ENCODE results near the gene DSCAML1. TPM values are rescaled to one million over a fixed set of nuclear protein-coding genes. Genes with fewer than 3 reads are reported as not detected.

Gene DSCAML1
- total RNA-seq, 1 experiment from 2014 or later: 0.90 TPM

DNA sequence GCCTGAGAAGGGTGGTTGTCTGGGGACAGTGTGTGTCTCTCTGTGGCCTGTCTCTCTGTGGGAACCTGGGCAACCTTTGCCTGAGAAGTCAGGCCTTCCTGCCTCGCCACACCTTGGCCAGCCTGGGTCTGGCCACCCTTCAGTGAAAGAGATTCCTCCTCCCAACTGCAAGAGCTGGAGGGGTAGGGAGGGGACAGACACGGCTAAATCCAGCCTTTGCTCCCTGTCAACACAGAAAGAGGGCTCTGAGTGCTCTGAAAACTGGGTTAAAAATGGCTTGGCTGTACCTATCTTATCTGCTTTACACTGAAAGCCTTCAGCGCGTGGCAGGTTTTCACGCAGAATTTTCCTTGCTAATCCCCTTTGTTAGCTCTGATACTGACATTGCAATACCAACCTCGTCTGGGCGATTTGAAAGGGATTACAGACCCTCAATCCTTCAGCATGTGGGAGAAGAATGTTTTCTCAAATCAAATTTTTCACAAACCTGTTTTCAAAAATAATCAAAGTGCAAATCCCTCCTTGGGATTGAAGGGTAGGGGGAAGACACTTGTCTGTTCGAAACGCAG lies 163.7 kb downstream of the DSCAML1 start:
- Mint-ChIP-seq H3K27ac (no peak overlapping the region), H3K9me3 (peaks cover under 1% of the 10 kb centered on the region; the same call in 1 of the 2 replicates), H3K4me3 (no peak overlapping the region), H3K27me3 (ENCODE audit: low read depth) (no peaks in the 10 kb centered on the region; the same call in none of the 2 replicates), H3K36me3 (no peaks in the 10 kb centered on the region), H3K4me1 (peaks cover 22% of the 10 kb centered on the region)
- ATAC-seq (no peak), DNase-seq (ENCODE audit: low spot score) (no peak)
- ChIA-PET POLR2A (no interaction called here), CTCF (interaction anchor here (1.1 to 2.4 kb wide), 3 partner anchors 12 to 207 kb away, joined by 3 to 7 read pairs (median 4); no protein-coding TSS in a partner anchor)
- TF ChIP-seq CREM (CRISPR knock-in tag; IDR thresholded peaks at IDR 0.05) (no peak), FOXP1 (CRISPR knock-in tag; IDR thresholded peaks at IDR 0.05; ENCODE audit: borderline replicate concordance) (no peak), KAT7 (CRISPR knock-in tag; IDR thresholded peaks at IDR 0.05; ENCODE audit: borderline replicate concordance) (no peak), HMGA2 (CRISPR knock-in tag; IDR thresholded peaks at IDR 0.05) (no peak), RELA (CRISPR knock-in tag; IDR thresholded peaks at IDR 0.05; ENCODE audit: borderline replicate concordance) (no peak), ZNF121 (CRISPR knock-in tag; IDR thresholded peaks at IDR 0.05) (no peak), NFYB (CRISPR knock-in tag; conservative IDR thresholded peaks at IDR 0.05; ENCODE audit: low read depth) (no peak), JAZF1 (CRISPR knock-in tag; IDR thresholded peaks at IDR 0.05) (no peak), ELF4 (CRISPR knock-in tag; IDR thresholded peaks at IDR 0.05; ENCODE audit: low read depth) (no peak)
- TF ChIP-seq, protein P1, sequence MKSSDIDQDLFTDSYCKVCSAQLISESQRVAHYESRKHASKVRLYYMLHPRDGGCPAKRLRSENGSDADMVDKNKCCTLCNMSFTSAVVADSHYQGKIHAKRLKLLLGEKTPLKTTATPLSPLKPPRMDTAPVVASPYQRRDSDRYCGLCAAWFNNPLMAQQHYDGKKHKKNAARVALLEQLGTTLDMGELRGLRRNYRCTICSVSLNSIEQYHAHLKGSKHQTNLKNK (CRISPR knock-in tag; IDR thresholded peaks at IDR 0.05): no peak
- TF ChIP-seq, protein P2, sequence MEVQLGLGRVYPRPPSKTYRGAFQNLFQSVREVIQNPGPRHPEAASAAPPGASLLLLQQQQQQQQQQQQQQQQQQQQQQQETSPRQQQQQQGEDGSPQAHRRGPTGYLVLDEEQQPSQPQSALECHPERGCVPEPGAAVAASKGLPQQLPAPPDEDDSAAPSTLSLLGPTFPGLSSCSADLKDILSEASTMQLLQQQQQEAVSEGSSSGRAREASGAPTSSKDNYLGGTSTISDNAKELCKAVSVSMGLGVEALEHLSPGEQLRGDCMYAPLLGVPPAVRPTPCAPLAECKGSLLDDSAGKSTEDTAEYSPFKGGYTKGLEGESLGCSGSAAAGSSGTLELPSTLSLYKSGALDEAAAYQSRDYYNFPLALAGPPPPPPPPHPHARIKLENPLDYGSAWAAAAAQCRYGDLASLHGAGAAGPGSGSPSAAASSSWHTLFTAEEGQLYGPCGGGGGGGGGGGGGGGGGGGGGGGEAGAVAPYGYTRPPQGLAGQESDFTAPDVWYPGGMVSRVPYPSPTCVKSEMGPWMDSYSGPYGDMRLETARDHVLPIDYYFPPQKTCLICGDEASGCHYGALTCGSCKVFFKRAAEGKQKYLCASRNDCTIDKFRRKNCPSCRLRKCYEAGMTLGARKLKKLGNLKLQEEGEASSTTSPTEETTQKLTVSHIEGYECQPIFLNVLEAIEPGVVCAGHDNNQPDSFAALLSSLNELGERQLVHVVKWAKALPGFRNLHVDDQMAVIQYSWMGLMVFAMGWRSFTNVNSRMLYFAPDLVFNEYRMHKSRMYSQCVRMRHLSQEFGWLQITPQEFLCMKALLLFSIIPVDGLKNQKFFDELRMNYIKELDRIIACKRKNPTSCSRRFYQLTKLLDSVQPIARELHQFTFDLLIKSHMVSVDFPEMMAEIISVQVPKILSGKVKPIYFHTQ (CRISPR knock-in tag; IDR thresholded peaks at IDR 0.05): no peak
- TF ChIP-seq, protein P3, sequence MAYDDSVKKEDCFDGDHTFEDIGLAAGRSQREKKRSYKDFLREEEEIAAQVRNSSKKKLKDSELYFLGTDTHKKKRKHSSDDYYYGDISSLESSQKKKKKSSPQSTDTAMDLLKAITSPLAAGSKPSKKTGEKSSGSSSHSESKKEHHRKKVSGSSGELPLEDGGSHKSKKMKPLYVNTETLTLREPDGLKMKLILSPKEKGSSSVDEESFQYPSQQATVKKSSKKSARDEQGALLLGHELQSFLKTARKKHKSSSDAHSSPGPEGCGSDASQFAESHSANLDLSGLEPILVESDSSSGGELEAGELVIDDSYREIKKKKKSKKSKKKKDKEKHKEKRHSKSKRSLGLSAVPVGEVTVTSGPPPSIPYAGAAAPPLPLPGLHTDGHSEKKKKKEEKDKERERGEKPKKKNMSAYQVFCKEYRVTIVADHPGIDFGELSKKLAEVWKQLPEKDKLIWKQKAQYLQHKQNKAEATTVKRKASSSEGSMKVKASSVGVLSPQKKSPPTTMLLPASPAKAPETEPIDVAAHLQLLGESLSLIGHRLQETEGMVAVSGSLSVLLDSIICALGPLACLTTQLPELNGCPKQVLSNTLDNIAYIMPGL (CRISPR knock-in tag; IDR thresholded peaks at IDR 0.05): no peak
- TF ChIP-seq, protein P4, sequence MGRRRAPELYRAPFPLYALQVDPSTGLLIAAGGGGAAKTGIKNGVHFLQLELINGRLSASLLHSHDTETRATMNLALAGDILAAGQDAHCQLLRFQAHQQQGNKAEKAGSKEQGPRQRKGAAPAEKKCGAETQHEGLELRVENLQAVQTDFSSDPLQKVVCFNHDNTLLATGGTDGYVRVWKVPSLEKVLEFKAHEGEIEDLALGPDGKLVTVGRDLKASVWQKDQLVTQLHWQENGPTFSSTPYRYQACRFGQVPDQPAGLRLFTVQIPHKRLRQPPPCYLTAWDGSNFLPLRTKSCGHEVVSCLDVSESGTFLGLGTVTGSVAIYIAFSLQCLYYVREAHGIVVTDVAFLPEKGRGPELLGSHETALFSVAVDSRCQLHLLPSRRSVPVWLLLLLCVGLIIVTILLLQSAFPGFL (CRISPR knock-in tag; IDR thresholded peaks at IDR 0.05; ENCODE audit: borderline replicate concordance): no peak

DNA sequence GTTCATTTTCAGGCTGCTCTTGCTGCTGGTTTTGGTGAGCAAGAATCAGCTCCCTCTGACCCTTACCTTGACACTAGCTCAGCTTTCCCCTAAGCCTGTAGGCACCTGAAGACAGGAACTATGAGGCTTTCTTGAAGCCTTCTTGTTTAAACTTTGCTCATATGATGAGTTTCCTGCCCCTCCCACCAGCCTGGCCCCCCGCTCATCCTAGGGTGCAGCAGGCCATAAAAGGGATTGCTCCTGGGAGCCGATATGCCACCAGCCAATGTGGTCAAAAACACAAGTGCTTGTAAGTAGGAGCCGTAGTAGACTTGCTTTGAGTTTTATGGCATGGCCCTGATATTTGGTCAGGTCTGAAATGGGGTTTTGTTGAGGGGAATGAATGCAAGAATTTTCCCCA lies 164.7 kb downstream of the DSCAML1 start:
- POLR2A ChIA-PET: no interaction called here
- no peaks in the 10 kb centered on the region; the same call in none of the 2 replicates for H3K27me3 Mint-ChIP-seq (ENCODE audit: low read depth)
- H3K9me3 Mint-ChIP-seq: no peaks in the 10 kb centered on the region
- DNase-seq (ENCODE audit: low spot score): no peak
- ATAC-seq: no peak
- no peaks in the 10 kb centered on the region for H3K36me3 Mint-ChIP-seq
- no peak overlapping the region for H3K4me3 Mint-ChIP-seq
- CTCF ChIA-PET: interaction anchor here (1.1 to 3.2 kb wide), 4 partner anchors 11 to 206 kb away, joined by 3 to 20 read pairs (median 12); no protein-coding TSS in a partner anchor
- H3K27ac Mint-ChIP-seq: no peak overlapping the region
- peaks cover 16% of the 10 kb centered on the region for H3K4me1 Mint-ChIP-seq
- TF ChIP-seq SMAD3 (CRISPR knock-in tag; IDR thresholded peaks at IDR 0.05; ENCODE audit: borderline replicate concordance): no peak
- TF ChIP-seq, protein P5, sequence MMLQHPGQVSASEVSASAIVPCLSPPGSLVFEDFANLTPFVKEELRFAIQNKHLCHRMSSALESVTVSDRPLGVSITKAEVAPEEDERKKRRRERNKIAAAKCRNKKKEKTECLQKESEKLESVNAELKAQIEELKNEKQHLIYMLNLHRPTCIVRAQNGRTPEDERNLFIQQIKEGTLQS (CRISPR knock-in tag; conservative IDR thresholded peaks at IDR 0.05): no peak
- TF ChIP-seq ZNF671 (CRISPR knock-in tag; IDR thresholded peaks at IDR 0.05): no peak
- TF ChIP-seq, protein P6, sequence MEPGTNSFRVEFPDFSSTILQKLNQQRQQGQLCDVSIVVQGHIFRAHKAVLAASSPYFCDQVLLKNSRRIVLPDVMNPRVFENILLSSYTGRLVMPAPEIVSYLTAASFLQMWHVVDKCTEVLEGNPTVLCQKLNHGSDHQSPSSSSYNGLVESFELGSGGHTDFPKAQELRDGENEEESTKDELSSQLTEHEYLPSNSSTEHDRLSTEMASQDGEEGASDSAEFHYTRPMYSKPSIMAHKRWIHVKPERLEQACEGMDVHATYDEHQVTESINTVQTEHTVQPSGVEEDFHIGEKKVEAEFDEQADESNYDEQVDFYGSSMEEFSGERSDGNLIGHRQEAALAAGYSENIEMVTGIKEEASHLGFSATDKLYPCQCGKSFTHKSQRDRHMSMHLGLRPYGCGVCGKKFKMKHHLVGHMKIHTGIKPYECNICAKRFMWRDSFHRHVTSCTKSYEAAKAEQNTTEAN (CRISPR knock-in tag; IDR thresholded peaks at IDR 0.05): no peak
- TF ChIP-seq ZNF232 (CRISPR knock-in tag; IDR thresholded peaks at IDR 0.05): no peak
- TF ChIP-seq JUN (CRISPR knock-in tag; IDR thresholded peaks at IDR 0.05): no peak
- no peak for TF ChIP-seq GRHL2 (CRISPR knock-in tag; IDR thresholded peaks at IDR 0.05; ENCODE audit: insufficient replicate concordance, severe bottlenecking)
- TF ChIP-seq MXD4 (CRISPR knock-in tag; IDR thresholded peaks at IDR 0.05; ENCODE audit: borderline replicate concordance): no peak
- TF ChIP-seq, protein P7, sequence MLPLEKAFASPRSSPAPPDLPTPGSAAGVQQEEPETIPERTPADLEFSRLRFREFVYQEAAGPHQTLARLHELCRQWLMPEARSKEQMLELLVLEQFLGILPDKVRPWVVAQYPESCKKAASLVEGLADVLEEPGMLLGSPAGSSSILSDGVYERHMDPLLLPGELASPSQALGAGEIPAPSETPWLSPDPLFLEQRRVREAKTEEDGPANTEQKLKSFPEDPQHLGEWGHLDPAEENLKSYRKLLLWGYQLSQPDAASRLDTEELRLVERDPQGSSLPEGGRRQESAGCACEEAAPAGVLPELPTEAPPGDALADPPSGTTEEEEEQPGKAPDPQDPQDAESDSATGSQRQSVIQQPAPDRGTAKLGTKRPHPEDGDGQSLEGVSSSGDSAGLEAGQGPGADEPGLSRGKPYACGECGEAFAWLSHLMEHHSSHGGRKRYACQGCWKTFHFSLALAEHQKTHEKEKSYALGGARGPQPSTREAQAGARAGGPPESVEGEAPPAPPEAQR (CRISPR knock-in tag; IDR thresholded peaks at IDR 0.05): no peak
- TF ChIP-seq, protein P8, sequence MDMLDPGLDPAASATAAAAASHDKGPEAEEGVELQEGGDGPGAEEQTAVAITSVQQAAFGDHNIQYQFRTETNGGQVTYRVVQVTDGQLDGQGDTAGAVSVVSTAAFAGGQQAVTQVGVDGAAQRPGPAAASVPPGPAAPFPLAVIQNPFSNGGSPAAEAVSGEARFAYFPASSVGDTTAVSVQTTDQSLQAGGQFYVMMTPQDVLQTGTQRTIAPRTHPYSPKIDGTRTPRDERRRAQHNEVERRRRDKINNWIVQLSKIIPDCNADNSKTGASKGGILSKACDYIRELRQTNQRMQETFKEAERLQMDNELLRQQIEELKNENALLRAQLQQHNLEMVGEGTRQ (CRISPR knock-in tag; IDR thresholded peaks at IDR 0.05): no peak
- no peak for TF ChIP-seq MYBL2 (CRISPR knock-in tag; IDR thresholded peaks at IDR 0.05)
